HFFc6 (cell line): Measurements from ENCODE around the gene OR2B2. TPM values are rescaled to one million over a fixed set of nuclear protein-coding genes. Genes with fewer than 3 reads are reported as not detected.
"Not testable (repeated sequence)": the region's sequence is repeated elsewhere in the genome, so short reads cannot be mapped to it uniquely, and the experiment has no call there.

Experiments
- DNase-seq: peaks from one replicate; pipeline ENCODE4 v3.0.0-alpha.2; 2018
- H3K27ac Mint-ChIP-seq: 2 replicates; pipeline ENCODE4 v1.8.0; 2020; ENCODE audit warnings: mild to moderate bottlenecking, mixed read lengths
- H3K27me3 Mint-ChIP-seq: 2 replicates; pipeline ENCODE4 v1.8.0; 2021; ENCODE audit warnings: mild to moderate bottlenecking, moderate library complexity, mixed read lengths; ENCODE audit not compliant: insufficient read depth
- H3K36me3 Mint-ChIP-seq: 2 replicates; pipeline ENCODE4 v1.8.0; 2021; ENCODE audit warnings: low read depth, mixed read lengths
- H3K4me1 Mint-ChIP-seq: 2 replicates; pipeline ENCODE4 v1.8.0; 2020; ENCODE audit warnings: low read depth, mixed read lengths
- H3K4me3 Mint-ChIP-seq: 2 replicates; pipeline ENCODE4 v1.8.0; 2020; ENCODE audit warnings: mild to moderate bottlenecking, moderate library complexity, mixed read lengths
- H3K9me3 Mint-ChIP-seq: 2 replicates; pipeline ENCODE4 v1.8.0; 2020; ENCODE audit warnings: mild to moderate bottlenecking, mixed read lengths
- long read RNA-seq: library from polyadenylated mRNA; unstranded; transcript quantifications from one replicate; pipeline ENCODE4 v2.0.0, GENCODE V29; 2019
- total RNA-seq, 6 experiments: library from RNA; stranded (reverse); fragmentation: NEBNext Ultra II Directional; extraction: Animal tissue kit (Norgen Biotek cat#: 25700); gene quantifications; 2 replicates in 1 of 6; 3 replicates in 5 of 6; pipeline ENCODE4 v1.2.3, GENCODE V29; 2021
- TF ChIP-seq, protein P1 (sequence below): fragments of 200-600 bp; sonication (generic); IDR thresholded peaks from 2 replicates; pipeline ENCODE4 v1.5.0; 2021; ENCODE audit warnings: antibody characterized with exemption, mild to moderate bottlenecking

OR2B2 gene
- total RNA-seq, result not detected
- long read RNA-seq, result 0 reads

DNA sequence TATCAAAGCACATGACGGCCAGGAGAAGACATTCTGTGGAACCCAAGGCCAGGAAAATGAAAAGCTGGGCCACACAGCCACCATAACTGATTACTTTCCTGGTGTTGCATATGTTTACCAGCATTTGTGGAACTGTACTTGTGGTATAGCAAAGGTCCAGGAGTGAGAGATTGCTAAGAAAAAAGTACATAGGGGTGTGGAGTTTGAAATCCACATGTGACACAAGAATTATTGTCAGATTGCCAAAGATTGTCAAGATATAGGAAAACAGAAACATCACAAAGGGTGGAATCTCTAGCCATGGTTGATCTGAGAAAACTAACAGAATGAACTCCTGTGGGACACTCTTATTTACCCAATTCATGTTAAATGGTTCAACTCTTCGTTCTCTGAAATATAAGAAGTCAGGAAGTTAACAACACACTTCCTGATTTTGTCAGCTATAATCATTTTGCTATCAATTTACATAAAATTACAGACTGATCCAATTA, at the start of gene OR2B2:
Gene OR2B2 (minus strand): TSS at position 441 of the 491 bp plus-strand sequence. CDS start 77 bp downstream, at position 364.
- Mint-ChIP-seq H3K27ac (no peak within 1 kb of the TSS), H3K9me3 (no peaks in the 10 kb centered on the region), H3K27me3 (peaks cover 4% of the 10 kb centered on the region; the same call in 1 of the 2 replicates), H3K4me3 (no peak within 1 kb of the TSS), H3K4me1 (no peaks in the 10 kb centered on the region), H3K36me3 (no peaks in the 10 kb centered on the region)
- DNase-seq, result no peak
- TF ChIP-seq, protein P1, sequence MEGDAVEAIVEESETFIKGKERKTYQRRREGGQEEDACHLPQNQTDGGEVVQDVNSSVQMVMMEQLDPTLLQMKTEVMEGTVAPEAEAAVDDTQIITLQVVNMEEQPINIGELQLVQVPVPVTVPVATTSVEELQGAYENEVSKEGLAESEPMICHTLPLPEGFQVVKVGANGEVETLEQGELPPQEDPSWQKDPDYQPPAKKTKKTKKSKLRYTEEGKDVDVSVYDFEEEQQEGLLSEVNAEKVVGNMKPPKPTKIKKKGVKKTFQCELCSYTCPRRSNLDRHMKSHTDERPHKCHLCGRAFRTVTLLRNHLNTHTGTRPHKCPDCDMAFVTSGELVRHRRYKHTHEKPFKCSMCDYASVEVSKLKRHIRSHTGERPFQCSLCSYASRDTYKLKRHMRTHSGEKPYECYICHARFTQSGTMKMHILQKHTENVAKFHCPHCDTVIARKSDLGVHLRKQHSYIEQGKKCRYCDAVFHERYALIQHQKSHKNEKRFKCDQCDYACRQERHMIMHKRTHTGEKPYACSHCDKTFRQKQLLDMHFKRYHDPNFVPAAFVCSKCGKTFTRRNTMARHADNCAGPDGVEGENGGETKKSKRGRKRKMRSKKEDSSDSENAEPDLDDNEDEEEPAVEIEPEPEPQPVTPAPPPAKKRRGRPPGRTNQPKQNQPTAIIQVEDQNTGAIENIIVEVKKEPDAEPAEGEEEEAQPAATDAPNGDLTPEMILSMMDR, result no peak

DNA sequence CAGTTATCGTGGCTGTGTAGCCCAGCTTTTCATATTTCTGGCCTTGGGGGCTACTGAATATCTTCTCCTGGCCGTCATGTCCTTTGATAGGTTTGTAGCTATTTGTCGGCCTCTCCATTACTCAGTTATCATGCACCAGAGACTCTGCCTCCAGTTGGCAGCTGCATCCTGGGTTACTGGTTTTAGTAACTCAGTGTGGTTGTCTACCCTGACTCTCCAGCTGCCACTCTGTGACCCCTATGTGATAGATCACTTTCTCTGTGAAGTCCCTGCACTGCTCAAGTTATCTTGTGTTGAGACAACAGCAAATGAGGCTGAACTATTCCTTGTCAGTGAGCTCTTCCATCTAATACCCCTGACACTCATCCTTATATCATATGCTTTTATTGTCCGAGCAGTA, 45.3 kb upstream of the OR2B2 start:
- no peaks in the 10 kb centered on the region for H3K9me3 Mint-ChIP-seq
- peaks cover 1% of the 10 kb centered on the region; the same call in 1 of the 2 replicates for H3K27me3 Mint-ChIP-seq
- H3K4me1 Mint-ChIP-seq, result no peaks in the 10 kb centered on the region
- TF ChIP-seq, protein P1, result no peak
- no peak overlapping the region for H3K4me3 Mint-ChIP-seq
- no peak for DNase-seq
- no peaks in the 10 kb centered on the region for H3K36me3 Mint-ChIP-seq
- H3K27ac Mint-ChIP-seq, result no peak overlapping the region

DNA sequence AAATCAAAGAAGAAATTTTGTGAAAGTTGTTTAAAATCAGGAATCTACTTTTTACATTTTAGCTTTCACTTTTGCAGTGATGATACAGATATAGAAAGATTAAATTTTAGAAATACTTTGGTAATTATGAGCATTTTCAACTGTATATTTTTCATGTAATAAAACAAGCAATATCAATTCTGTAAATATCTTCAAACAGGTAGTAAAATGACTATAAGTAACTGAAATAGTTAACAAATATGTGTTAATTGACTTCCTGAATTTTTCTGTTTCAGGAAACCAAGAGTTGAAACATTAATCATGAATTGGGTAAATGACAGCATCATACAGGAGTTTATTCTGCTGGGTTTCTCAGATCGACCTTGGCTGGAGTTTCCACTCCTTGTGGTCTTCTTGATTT, 44.7 kb upstream of the OR2B2 start, which contains the start of gene OR2B6:
Gene OR2B6 (plus strand): TSS at position 301 of the 400 bp plus-strand sequence. CDS start 0 bp downstream, at position 301.
- H3K27ac Mint-ChIP-seq, result no peak within 1 kb of the TSS
- H3K9me3 Mint-ChIP-seq, result no peaks in the 10 kb centered on the region
- peaks cover 1% of the 10 kb centered on the region; the same call in 1 of the 2 replicates for H3K27me3 Mint-ChIP-seq
- no peak within 1 kb of the TSS for H3K4me3 Mint-ChIP-seq
- no peak for DNase-seq
- TF ChIP-seq, protein P1, result no peak
- H3K4me1 Mint-ChIP-seq, result no peaks in the 10 kb centered on the region
- no peaks in the 10 kb centered on the region for H3K36me3 Mint-ChIP-seq

DNA sequence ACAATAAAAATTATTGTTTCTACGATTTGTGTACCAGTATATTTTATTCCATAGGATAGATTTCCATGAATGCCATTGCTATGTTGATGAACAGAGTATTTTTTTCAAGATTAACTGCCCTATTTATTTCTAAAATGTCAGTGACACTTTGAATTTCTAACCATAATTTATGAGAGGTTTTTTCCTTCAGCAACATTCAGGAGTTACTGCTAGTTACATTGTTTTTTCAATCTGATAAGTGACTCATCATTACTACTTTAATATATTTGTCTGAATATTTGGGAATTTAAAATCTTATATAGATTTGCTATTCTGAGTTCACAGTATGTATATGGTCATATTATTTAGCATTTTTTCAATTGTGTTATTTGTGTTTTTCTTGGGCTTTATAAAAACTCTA, 38.8 kb upstream of the OR2B2 start:
- Mint-ChIP-seq H3K36me3 (no peaks in the 10 kb centered on the region), H3K9me3 (no peaks in the 10 kb centered on the region), H3K4me3 (no peak overlapping the region), H3K4me1 (no peaks in the 10 kb centered on the region), H3K27ac (no peak overlapping the region), H3K27me3 (no peaks in the 10 kb centered on the region)
- TF ChIP-seq, protein P1, result no peak
- no peak for DNase-seq

DNA sequence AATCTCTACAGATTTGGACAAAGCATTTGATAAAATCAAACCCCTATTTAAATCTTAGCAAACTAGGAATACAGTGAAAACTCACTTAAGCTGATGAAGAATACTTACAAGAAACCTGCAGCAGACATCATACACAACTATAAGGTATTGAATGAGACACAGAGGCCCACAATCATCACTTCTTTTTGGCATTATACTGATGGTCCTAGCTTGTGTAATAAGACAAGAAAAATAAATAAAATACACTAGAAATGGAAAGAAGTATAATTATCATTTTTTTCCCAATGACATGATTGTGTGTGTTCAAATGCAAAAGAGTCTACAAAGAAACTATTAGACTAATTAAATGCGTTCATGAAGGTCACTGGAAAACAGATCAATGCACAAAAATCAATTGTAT, 36.0 kb upstream of the OR2B2 start:
- no peak overlapping the region for H3K4me3 Mint-ChIP-seq
- H3K27ac Mint-ChIP-seq, result no peak overlapping the region
- H3K27me3 Mint-ChIP-seq, result no peaks in the 10 kb centered on the region
- no peaks in the 10 kb centered on the region for H3K4me1 Mint-ChIP-seq
- no peak for DNase-seq
- H3K36me3 Mint-ChIP-seq, result no peaks in the 10 kb centered on the region
- TF ChIP-seq, protein P1, result no peak
- no peaks in the 10 kb centered on the region for H3K9me3 Mint-ChIP-seq

DNA sequence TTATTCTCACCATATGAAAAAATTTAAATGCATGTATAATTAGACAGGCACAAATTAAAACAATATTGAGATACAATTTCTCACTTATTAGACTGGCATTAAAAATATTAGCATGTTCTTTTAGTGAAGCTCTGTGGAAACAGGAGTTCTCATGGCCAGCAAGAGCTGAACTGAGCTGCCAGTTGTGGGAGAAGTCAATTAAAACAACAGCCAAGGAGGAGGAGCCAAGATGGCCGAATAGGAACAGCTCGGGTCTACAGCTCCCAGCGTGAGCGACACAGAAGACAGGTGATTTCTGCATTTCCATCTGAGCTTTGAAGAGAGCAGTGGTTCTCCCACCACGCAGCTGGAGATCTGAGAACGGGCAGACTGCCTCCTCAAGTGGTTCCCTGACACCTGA, 30.9 kb upstream of the OR2B2 start:
- H3K4me3 Mint-ChIP-seq, DNase-seq, H3K9me3 Mint-ChIP-seq, H3K27ac Mint-ChIP-seq, H3K36me3 Mint-ChIP-seq, H3K4me1 Mint-ChIP-seq, H3K27me3 Mint-ChIP-seq: not testable (repeated sequence)
